HepG2 (cell line): ENCODE data around the gene NRIP2. TPM values are rescaled to one million over a fixed set of nuclear protein-coding genes. Genes with fewer than 3 reads are reported as not detected.
A peak's percentile ranks its signal among the peaks of the same experiment; 100 is the strongest.

Source experiments
- ATAC-seq: fragments of 200-7000 bp; cut with Tn5 transposase; 3 replicates; pipeline ENCODE4 v1.9.1; 2020; ENCODE audit warnings: mild to moderate bottlenecking, moderate library complexity
- BruUV-seq: library from RNA; stranded (reverse); fragments of 400-500 nt; replicated peaks from 2 replicates; lab custom pipeline; 2021; lab: Mats Ljungman, UMichigan
- CTCF ChIA-PET: fragments of 300-600 bp; formaldehyde crosslinking; extraction: SDS; loops from one replicate; lab custom pipeline; 2021; ENCODE audit warnings: low total read pairs, inconsistent platforms, low intra/inter-chr PET ratio; lab: Yijun Ruan, JAX
- POLR2A ChIA-PET: fragments of 350-600 bp; sonication (Branson Sonifier 250); formaldehyde crosslinking; loops from one replicate; lab custom pipeline; 2020; ENCODE audit warnings: antibody characterized with exemption, inconsistent platforms; lab: Yijun Ruan, JAX
- DNase-seq: peaks from one replicate; pipeline ENCODE4 v3.0.0-alpha.2; 2015; ENCODE audit warnings: low spot score
- FAIRE-seq: peaks from 3 replicates; lab custom pipeline; 2011; peaks lifted over from hg19 to GRCh38; lab: Jason Lieb, UNC
- H2AFZ ChIP-seq: one replicate; pipeline ENCODE4 v1.6.1; 2011; ENCODE audit warnings: low read length, inconsistent platforms
- H3K27ac ChIP-seq: fragments of 300-600 bp; 3 replicates; pipeline ENCODE4 v1.8.0; 2011; ENCODE audit warnings: mixed run types, mild to moderate bottlenecking, mixed read lengths, low read length, inconsistent platforms; ENCODE audit not compliant: insufficient read depth; ENCODE audit errors: extremely low read length
- H3K27me3 ChIP-seq, 2 experiments: fragments of 200-600 bp in 1 of 2; 2 replicates in 1 of 2; 3 replicates in 1 of 2; pipeline versions ENCODE4 v1.6.0 to v1.8.0; 2011; ENCODE audit warnings: low read length in 2 of 2, mild to moderate bottlenecking in 2 of 2, moderate library complexity in 2 of 2, inconsistent platforms in 1 of 2; ENCODE audit not compliant: insufficient read depth in 2 of 2, control insufficient read depth in 1 of 2
- H3K36me3 ChIP-seq, 2 experiments: fragments of 200-600 bp in 1 of 2; replicated peaks in 1 of 2; 2 replicates in 1 of 2; 3 replicates in 1 of 2; pipeline versions ENCODE4 v1.5.1 to v1.8.0; 2011; ENCODE audit warnings: low read length in 2 of 2, inconsistent platforms in 1 of 2; ENCODE audit not compliant: insufficient read depth in 2 of 2, control insufficient read depth in 1 of 2
- H3K4me1 ChIP-seq: 2 replicates; pipeline ENCODE4 v1.5.1; 2012; ENCODE audit warnings: low read length, inconsistent platforms; ENCODE audit not compliant: insufficient read depth
- H3K4me2 ChIP-seq: 2 replicates; pipeline ENCODE4 v1.6.0; 2011; ENCODE audit warnings: low read depth, low read length, inconsistent platforms
- H3K4me3 ChIP-seq, 3 experiments: fragments of 200-600 bp in 1 of 3; sonication (generic), shearing (Covaris generic) in 1 of 3; replicated peaks in 1 of 3; 2 replicates each; pipeline ENCODE4 v1.5.1; 2011 to 2016; ENCODE audit warnings: low read length in 3 of 3, inconsistent platforms in 2 of 3, low read depth in 2 of 3, mild to moderate bottlenecking in 2 of 3, control low read depth in 1 of 3, mixed read lengths in 1 of 3; ENCODE audit not compliant: insufficient read depth in 1 of 3
- H3K79me2 ChIP-seq: one replicate; pipeline ENCODE4 v1.6.1; 2011; ENCODE audit warnings: low read length, inconsistent platforms; ENCODE audit not compliant: insufficient read depth
- H3K9ac ChIP-seq: 2 replicates; pipeline ENCODE4 v1.6.0; 2011; ENCODE audit warnings: mild to moderate bottlenecking, low read depth, low read length, inconsistent platforms; ENCODE audit not compliant: insufficient read depth
- H3K9me3 ChIP-seq: 2 replicates; pipeline ENCODE4 v1.5.1; 2012; ENCODE audit warnings: mild to moderate bottlenecking, low read length
- H4K20me1 ChIP-seq: 2 replicates; pipeline ENCODE4 v1.6.0; 2011; ENCODE audit warnings: inconsistent platforms, mild to moderate bottlenecking, low read length, moderate library complexity; ENCODE audit not compliant: insufficient read depth
- AGO2 ChIP-seq: fragments of 200-400 bp; formaldehyde crosslinking; optimal IDR thresholded peaks from 2 replicates; pipeline ENCODE3; 2017; ENCODE audit warnings: mild to moderate bottlenecking, low read depth, low read length, moderate library complexity
- EP300 ChIP-seq, 3 experiments: sonication (generic) in 1 of 3; formaldehyde crosslinking in 1 of 3; IDR thresholded peaks; 2 replicates each; pipeline versions ENCODE4 v1.5.1 to v1.6.1; 2011 to 2020; ENCODE audit warnings: low read depth in 2 of 3, low read length in 2 of 3, borderline replicate concordance in 1 of 3, improper control_type of control experiment in 1 of 3, mild to moderate bottlenecking in 1 of 3, missing genetic modification reagents in 1 of 3, moderate library complexity in 1 of 3
- GATAD2A ChIP-seq: IDR thresholded peaks from 2 replicates; pipeline ENCODE4 v1.6.1; 2016
- PAXIP1 ChIP-seq: sonication (generic); formaldehyde crosslinking; conservative IDR thresholded peaks from 2 replicates; pipeline ENCODE4 v1.4.0; 2020; ENCODE audit warnings: mild to moderate bottlenecking, missing genetic modification reagents, moderate library complexity
- RAD21 ChIP-seq: fragments of 450-650 bp; formaldehyde crosslinking; IDR thresholded peaks from 2 replicates; pipeline ENCODE4 v1.5.0; 2020; ENCODE audit warnings: mild to moderate bottlenecking
- SMC3 ChIP-seq: IDR thresholded peaks from 2 replicates; pipeline ENCODE4 v1.6.1; 2011; ENCODE audit warnings: low read length, improper control_type of control experiment
- SRF ChIP-seq: IDR thresholded peaks from 2 replicates; pipeline ENCODE4 v1.6.1; 2011; ENCODE audit warnings: mild to moderate bottlenecking, low read depth, low read length, moderate library complexity
- ZNF121 ChIP-seq: sonication (generic); formaldehyde crosslinking; IDR thresholded peaks from 2 replicates; pipeline ENCODE4 v1.5.0; 2020; ENCODE audit warnings: mild to moderate bottlenecking, missing genetic modification reagents
- WGBS: methylation state at CpG from one replicate; pipeline ENCODE4 v1.1.6; 2017; ENCODE audit warnings: low lambda C conversion rate; 5-methylcytosine and 5-hydroxymethylcytosine counted together
- in situ Hi-C: cut with HindIII; loops from 2 replicates; pipeline ENCODE4 v1.10.0; 2017; ENCODE audit warnings: low pct_unique_long_range_greater_than_20kb; ENCODE audit not compliant: extremely low pct_ligation_motif_present
- intact Hi-C: fragments of 100-400 bp; cut with micrococcal nuclease; formaldehyde crosslinking; loops from one replicate; pipeline ENCODE4 v1.10.0; 2022; ENCODE audit not compliant: unreplicated experiment
- polyA plus RNA-seq, 8 experiments: library from polyadenylated mRNA; depleted of rRNA in 3 of 8; stranded (reverse) in 7 of 8; unstranded in 1 of 8; fragments of >200 nt; fragmentation: Illumina TruSeq in 4 of 8; extraction: Trizol in 4 of 8; gene quantifications; 2 replicates each; pipeline versions ENCODE4 v1.2.1 to v1.2.3, GENCODE V29; 2011 to 2016; ENCODE audit warnings: low read depth in 4 of 8, missing spikeins in 1 of 8, mixed read lengths in 1 of 8; ENCODE audit not compliant: insufficient read depth in 1 of 8
- total RNA-seq, 5 experiments: library from RNA; depleted of rRNA; stranded (reverse); fragments of >200 nt; fragmentation: Illumina TruSeq; extraction: Trizol; gene quantifications; 2 replicates each; pipeline ENCODE4 v1.2.3, GENCODE V29; 2016; ENCODE audit warnings: low read depth in 1 of 5
- TF ChIP-seq, protein P1 (sequence below): sonication (generic); formaldehyde crosslinking; IDR thresholded peaks from 2 replicates; pipeline ENCODE4 v1.5.0; 2020; ENCODE audit warnings: mild to moderate bottlenecking, missing genetic modification reagents, moderate library complexity

NRIP2 gene
- total and polyA plus RNA-seq, 2 of the 13 experiments (the other 11 are each of a cell fraction or from before 2014, with no cell fraction given): not detected

DNA sequence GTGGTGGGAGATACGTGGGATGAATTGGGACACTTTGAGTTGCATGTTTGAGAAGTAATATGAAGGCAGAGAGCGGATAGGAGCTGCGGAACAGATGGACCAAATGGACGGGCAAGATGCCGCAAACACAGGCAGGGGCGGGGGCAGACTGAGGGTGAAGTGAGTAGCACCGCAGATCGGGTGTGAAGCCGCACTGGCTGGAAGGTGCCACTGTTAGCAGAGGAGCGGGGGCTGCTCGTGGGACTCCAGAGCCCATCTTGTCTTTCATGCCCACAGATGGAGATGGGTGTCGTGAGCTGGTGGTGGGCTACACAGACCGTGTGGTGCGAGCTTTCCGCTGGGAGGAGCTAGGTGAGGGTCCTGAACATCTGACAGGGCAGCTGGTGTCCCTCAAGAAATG lies 15.0 kb downstream of the NRIP2 start:
- Histone ChIP-seq H2AFZ (no peak overlapping the region), H3K36me3 (peaks cover 22 to 57% of the 10 kb centered on the region in 2 experiments), H4K20me1 (no peaks in the 10 kb centered on the region; the same call in 1 of the 2 replicates), H3K4me3 (no peak overlapping the region), H3K4me1 (no peaks in the 10 kb centered on the region), H3K9me3 (no peaks in the 10 kb centered on the region), H3K4me2 (no peak overlapping the region), H3K27me3 (no peaks in the 10 kb centered on the region), H3K79me2 (no peaks in the 10 kb centered on the region), H3K27ac (no peak overlapping the region), H3K9ac (no peak overlapping the region)
- ChIA-PET POLR2A (interaction anchor here (0.5 kb wide), 1 partner anchor 13 kb away, joined by 3 read pairs; no protein-coding TSS in a partner anchor), CTCF (no interaction called here)
- peak; percentile 55 for TF ChIP-seq AGO2
- TF ChIP-seq EP300 (IDR thresholded peaks at IDR 0.05; ENCODE audit: low read depth in 2 of 2, low read length in 2 of 2): no peak
- no peak for TF ChIP-seq EP300 (CRISPR knock-in tag; IDR thresholded peaks at IDR 0.05; ENCODE audit: borderline replicate concordance)
- intact Hi-C loops: no loop called here
- no peak for FAIRE-seq
- 96% methylated on average over 14 of the region's 15 CpGs for WGBS
- ATAC-seq: no peak
- in situ Hi-C loops: no loop called here
- TSS peak; percentile 9 for BruUV-seq
- no peak for DNase-seq

DNA sequence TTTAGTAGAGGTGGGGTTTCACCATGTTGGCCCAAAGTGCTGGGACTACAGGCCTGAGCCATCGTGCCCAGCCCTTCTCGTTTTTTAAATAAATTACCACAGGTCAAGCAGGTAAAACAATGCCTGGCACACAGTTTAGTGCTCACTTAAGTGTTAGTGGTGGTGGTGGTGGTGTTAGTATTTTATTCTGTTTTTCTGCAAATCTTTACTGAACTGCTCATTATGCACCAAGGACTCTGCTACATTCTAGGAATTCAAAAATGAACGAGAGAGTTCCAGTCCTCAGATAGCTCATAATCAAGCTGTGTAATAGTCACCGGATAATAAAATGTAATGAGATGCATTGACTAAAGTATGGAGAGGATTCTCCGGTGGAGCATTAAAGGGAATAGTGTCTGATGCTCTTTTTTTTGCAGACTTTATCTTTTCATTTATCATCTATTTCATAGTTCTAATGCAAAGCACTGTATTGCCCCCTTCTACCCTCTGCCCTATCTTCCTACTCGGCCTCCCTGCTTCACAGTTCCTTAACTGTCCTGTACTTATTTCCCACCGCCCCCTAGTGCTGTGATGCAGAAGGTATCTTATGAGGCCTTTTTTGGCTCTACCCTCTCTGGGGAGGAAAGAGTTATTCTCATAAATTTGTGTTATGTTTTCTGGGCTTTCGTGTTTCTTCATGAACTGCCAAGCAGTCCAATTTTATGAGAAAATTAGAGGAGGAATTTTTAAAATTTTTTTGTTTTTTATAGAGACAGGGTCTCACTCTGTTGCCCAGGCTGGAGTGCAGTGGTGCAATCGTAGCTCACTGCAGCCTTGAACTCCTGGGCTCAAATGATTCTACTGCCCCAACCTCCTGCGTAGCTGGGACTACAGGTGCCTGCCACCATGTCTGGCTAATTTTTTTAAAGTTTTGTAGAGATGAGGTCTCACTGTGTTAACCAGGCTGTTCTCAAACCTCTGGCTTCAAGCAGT lies 21.3 kb downstream of the NRIP2 start:
- Histone ChIP-seq H3K27me3 (peaks cover 0 to 3% of the 10 kb centered on the region in 2 experiments; a peak in 1 of 5 replicates), H3K9ac (peak overlapping the region; percentile 98), H3K27ac (peak overlapping the region; percentile 99), H3K79me2 (peaks cover 16% of the 10 kb centered on the region), H3K4me2 (peak overlapping the region; percentile 96), H2AFZ (no peak overlapping the region), H3K4me1 (peaks cover 17% of the 10 kb centered on the region), H3K4me3 (peak overlapping the region; percentile 80 to 98 (median 90)), H3K9me3 (no peaks in the 10 kb centered on the region), H4K20me1 (peaks cover 5% of the 10 kb centered on the region; the same call in 1 of the 2 replicates), H3K36me3 (peaks cover 0 to 9% of the 10 kb centered on the region in 2 experiments; a peak in 3 of 5 replicates)
- ATAC-seq (peak; percentile 64), FAIRE-seq (no peak), DNase-seq (peak; percentile 69)
- in situ Hi-C loops: no loop called here
- WGBS: 8% methylated on average over 10 of the region's 10 CpGs
- ChIA-PET POLR2A (interaction anchor here (1.2 to 1.7 kb wide), 4 partner anchors 15 to 150 kb away, joined by 3 to 9 read pairs (median 6); no protein-coding TSS in a partner anchor), CTCF (interaction anchor here (1.2 kb wide), 1 partner anchor 74 kb away, joined by 3 read pairs; no protein-coding TSS in a partner anchor)
- intact Hi-C loops: no loop called here
- BruUV-seq: no TSS peak
- TF ChIP-seq ZNF121 (CRISPR knock-in tag): peak; percentile 90
- TF ChIP-seq GATAD2A (CRISPR knock-in tag): peak; percentile 59
- TF ChIP-seq RAD21: peak; percentile 34; the same call in 1 of the 2 replicates
- no peak for TF ChIP-seq PAXIP1
- peak; percentile 48 for TF ChIP-seq SMC3
- TF ChIP-seq SRF: peak; percentile 46; the same call in 1 of the 2 replicates
- TF ChIP-seq, protein P1, sequence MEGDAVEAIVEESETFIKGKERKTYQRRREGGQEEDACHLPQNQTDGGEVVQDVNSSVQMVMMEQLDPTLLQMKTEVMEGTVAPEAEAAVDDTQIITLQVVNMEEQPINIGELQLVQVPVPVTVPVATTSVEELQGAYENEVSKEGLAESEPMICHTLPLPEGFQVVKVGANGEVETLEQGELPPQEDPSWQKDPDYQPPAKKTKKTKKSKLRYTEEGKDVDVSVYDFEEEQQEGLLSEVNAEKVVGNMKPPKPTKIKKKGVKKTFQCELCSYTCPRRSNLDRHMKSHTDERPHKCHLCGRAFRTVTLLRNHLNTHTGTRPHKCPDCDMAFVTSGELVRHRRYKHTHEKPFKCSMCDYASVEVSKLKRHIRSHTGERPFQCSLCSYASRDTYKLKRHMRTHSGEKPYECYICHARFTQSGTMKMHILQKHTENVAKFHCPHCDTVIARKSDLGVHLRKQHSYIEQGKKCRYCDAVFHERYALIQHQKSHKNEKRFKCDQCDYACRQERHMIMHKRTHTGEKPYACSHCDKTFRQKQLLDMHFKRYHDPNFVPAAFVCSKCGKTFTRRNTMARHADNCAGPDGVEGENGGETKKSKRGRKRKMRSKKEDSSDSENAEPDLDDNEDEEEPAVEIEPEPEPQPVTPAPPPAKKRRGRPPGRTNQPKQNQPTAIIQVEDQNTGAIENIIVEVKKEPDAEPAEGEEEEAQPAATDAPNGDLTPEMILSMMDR: peak; percentile 76
